ENCODE results near the gene CCDC141.

GRCh38 chr2:178825183-178825582 is 224.8 kb downstream of the CCDC141 start:
- TF ChIP-seq CTCF (IDR thresholded peaks at IDR 0.05; ENCODE audit: borderline replicate concordance, extremely low read depth, low read length, poor library complexity, severe bottlenecking) (no peak), EZH2 (IDR thresholded peaks at IDR 0.05; ENCODE audit: borderline replicate concordance, low read depth, low read length, severe bottlenecking) (no peak)
